UCSD-AML1 (cell line): Measurements from ENCODE around the gene NAXD.
"Not testable (repeated sequence)": the region's sequence is repeated elsewhere in the genome, so short reads cannot be mapped to it uniquely, and the experiment has no call there.

Experiments
- DNase-seq: peaks from one replicate; lab custom pipeline; 2025; ENCODE audit not compliant: unreplicated experiment; lab: John Stamatoyannopoulos, UW

The NAXD gene

DNA sequence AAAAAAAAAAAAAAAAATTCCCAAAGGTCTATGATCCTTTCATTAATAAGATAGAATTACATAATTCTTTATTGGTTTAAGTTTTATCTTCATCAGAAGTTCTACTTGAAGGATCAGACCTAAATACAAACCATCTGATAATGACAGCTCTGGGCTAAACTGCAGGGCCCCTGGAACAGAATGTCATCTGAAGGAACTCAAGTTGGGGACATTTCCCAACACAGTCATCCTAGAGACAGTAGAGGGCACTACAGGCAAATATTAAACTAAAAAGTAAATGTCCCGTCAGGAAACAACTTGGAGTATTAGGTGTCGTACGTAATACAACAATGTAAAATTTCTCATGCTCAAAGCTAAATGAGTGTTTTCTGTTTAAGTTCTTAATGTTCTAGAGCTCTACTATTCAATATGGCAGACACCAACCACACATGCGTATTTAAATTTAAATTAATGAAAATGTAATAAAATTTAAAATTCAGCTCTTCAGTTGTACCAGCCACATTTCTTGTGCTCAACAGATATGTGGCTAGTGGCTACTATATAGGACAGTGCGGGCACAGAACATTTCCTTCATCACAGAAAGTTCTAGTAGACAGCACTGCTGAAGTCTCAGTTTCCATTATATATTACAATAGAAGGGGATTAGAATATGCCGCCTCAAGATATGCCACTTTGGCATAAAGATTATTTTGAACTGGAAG lies 21.8 kb upstream of the NAXD start:
- DNase-seq = no peak

DNA sequence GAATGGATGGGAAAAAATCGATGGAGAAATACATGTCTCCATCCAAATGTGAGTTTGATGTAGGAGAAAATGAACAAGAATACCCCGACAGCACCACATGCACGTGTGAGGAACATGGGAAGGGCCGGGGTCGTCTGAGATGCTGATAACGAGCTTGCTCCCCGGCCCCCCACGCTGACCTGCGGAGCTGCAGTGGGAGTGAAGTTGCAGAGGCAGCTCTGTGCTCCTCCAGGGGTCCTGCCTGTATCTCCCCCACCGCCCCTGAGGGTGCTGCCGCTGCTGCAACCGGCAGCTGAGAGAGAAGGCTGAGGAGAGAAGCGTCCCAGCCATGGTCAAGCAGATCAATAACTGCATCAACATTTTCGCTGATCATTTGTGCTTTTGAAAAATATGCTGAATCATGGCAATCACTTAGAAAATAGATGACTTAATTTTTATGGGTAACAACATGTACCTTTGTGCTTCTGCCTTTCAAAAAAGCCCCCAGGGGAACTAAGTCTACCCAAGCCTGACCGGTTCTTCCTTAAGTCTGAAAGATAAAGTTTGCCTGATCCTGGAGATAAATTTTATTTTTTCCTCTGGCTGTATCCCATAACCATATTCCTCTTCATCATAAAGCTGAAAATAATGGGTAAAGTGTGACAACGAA lies 18.2 kb upstream of the NAXD start:
- DNase-seq = no peak

DNA sequence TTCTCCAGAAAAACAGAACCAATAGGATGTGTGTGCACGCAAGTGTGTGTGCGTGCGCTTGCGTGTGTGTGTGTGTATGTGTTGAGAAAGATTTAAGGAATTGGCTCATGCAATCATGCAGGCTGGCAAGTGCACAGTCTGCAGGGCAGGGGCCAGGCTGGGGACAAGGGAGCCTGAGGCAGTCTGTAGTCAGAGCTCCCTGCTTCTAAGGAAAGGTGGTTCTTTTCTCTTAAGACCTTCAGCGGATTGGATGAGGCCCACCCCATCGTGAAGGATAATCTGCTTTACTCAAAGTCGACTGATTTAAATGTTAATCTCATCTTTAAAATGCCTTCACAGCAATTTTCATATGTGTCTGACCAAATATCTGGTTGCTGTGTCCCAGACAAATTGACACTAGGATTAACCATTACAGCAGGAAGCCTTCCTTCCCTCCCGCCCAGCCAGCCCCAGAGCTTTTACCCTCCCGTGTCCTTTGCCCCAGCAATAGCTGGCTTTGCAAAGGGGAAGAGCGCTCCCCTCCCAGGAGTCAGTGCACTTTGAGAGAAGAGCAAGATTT lies 15.0 kb upstream of the NAXD start:
- no peak for DNase-seq

DNA sequence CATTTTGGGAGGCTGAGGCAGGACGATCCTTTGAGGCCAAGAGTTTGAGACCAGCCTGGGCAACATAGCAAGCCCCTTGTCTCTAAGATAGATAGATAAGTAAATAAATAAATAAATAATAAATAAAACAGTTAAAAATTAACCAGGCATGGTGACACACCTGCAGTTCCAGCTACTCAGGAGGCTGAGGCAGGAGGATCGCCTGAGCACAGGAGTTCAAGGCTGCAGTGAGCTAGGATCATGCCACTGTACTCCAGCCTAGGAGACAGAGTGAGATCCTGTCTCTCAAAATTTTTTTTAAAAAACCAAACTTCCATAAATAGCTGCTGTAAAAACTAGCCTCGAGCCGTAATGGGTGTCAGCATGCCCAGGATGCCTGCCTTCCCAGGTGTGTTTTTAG lies 14.4 kb upstream of the NAXD start:
- no peak for DNase-seq

DNA sequence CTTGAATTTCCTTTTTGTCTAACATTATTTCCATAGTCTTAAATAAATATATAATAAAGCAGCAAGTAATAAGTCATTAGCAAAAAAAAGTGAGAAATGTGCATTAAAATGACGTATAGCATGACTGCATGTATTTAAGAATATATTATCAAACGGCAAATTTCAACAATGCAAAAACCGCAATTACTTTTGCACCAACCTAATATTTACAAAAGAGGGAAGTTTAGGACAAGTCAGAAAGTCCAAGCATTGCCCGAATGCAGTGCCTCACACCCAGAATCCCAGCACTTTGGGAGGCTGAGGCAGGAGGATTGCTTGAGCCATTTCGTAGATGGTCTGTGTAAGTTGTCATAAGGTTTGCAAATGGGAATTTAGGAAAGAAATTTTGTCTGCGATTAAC lies 10.2 kb upstream of the NAXD start:
- DNase-seq = no peak

DNA sequence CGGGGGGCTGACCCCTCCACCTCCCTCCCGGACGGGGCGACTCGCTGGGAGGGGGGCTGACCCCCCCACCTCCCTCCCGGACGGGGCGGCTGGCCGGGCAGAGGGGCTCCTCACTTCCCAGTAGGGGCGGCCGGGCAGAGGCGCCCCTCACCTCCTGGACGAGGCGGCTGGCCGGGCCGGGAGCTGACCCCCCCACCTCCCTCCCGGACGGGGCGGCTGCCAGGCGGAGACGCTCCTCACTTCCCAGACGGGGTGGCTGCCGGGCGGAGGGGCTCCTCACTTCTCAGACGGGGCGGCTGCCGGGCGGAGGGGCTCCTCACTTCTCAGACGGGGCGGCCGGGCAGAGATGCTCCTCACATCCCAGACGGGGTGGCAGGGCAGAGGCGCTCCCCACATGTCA lies 9.1 kb upstream of the NAXD start:
- DNase-seq = not testable (repeated sequence)

DNA sequence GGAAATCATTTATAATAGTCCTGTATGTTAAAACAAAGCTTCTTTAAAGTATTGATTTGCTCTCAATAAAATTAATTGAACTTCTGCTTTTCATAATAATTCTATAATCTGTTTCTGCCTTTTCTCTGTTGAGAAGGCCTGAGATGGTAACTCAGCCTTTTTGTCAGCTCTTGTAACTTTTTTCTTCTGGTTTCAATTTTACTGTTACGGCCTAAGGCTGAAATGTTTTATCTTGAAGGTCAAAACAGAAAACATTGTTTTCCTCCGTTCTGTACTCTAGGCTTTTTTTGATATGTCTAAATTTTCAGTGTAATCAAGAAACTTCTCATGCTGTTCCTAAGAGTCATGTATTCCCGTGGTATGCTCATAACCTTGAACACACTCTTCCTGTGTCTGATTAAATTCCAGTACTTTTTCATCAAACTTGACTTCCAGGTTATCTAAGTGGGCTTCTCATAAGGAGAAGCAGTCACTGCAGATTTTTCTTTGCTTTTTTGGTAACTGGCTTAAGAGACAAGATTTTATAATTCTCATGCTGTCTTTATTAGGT lies 7.6 kb upstream of the NAXD start:
- no peak for DNase-seq

DNA sequence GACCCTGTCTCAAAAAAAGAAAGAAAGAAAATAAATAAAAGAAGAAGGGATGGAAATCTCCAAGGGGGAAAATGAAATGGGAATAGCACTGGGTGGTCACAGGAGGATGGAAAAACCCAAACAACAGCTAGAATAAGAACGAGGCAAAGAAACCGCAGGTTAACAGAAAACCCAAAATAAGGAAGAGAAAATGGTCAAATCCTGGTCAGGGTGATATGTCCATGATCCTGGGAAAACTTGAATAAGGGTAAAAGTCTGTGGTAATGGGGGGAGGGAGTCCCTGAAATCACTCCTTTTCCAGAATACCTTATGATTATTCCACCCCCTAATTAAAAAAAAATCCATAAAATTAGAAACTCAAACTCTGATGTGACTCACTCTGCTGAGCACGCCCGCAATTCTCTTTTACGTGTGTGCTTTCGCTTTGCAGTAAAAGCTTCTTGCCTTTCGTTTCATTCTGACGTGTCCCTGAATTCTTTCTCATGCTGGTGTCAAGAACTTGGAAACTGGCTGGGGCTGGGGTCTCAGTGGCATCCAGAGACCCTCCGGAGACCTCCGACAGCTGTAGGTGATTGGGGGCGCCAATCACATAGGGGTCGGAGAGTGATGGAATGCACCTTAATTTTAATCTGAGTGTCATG lies 4.3 kb upstream of the NAXD start:
- no peak for DNase-seq

DNA sequence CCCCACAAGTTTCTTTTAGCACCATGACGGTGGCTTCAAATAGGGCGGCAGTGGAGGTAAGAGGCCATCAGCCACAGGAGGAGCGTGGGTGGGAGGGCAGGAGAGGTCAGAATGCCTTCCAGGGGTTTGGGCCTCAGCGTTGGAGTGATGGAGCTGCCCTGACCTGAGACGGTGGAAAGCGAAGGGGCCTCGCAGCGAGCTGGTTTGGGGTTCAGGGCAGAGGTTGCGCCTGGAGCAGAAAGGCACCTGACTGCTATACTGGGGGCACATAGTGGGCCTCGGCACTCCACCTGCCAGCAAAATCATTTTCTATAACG lies 382 bp upstream of the NAXD start:
- no peak for DNase-seq

DNA sequence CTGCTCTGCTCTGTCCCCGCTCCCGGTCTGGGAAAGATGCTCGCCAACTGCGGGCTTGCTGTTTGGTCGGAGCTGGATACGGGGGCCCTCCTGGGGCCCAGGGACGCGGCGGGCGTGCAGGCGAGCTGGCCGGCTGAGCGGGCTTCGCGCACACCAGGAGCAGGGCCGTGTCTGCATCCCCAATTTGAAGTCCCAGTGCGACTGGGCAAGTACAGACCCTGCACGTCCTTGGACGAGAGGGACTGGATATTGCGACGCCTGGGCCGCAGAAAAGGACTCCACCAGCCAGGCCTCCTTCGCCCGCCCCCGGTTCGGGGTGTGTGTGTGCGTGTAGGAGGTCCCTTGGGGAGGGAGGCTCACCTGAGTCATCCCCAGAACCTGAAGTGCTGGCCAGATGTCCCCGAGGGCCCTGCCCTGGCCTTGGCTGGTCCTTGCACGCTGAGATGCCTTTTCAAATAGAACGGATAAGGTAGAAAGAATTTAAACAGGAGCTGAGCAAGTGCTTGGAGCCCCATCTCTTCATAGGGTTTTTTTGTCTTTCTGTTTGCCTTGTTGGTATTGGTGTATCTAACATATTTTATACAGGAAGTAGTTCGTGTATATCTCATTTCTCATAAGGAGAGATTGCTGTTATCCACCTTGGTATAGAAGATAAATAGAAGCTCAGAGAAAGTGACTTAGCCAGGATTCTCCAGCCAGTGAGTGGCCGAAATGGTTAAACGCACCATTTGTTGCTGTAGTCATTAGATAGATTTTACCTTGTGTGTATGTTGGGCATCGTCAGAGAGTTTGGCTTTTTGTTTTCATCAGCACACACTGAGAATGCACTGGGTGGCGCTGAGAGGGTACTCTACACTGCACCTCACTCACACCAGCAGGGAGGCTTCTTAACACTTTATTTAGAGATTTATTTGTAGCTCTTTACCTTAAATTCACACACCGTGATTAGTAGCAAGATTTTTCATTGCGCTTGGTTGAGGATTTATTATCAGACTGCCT lies 1.1 kb downstream of the NAXD start:
- peak; percentile 47 for DNase-seq

DNA sequence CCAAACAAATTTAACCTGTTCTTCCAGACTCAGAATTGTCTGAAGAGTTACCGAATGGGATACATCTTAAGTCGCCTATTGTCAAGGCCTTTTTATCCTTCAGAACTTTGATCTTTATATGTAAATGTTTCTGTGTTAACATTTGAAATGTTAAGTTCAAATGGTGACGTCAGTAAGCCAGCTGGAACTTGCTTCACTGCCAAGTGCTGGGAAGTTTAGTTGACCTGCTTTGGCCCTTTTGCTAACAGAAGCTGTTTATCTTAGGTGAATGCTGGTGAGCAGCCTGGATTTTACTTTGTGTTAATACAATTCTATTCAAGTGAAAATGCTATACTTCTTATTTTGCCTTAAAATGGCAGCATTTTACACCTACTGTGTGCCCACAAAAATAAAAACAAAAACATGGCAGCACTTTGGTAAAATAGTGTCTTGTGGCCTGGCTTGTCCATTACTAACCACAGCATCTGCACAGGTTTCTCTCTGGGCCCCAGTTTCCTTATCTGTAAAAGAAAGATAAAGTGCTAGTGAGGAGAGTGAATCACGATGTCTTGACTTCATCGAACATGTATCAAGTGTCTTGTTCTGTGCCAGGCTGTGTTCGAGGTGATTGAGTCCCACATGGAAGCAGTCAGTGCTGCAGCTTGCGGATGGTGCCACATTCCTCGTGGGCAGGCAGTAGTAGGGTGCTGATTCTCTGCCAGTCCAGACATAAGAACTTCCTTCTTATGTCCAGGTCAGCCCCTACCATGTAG lies 2.2 kb downstream of the NAXD start:
- no peak for DNase-seq

DNA sequence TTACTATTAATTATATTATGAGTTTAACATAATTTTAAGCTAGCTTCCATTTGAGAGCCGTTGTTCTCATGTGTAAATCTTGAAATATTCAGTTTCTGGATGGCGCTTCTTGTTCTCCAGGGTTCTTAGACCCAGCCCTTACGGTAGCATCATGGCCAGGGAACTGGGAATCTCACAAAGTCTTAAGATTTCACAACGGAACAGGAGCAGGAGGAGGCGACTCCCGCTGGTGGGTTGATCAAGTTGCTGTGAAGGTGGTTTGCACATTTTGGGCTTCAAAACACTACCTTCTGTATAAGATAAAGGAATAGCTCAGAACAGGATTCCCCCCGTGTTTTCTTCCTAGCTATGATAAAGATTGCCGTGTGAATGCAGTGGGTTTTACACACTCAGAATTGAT lies 2.8 kb downstream of the NAXD start:
- DNase-seq = no peak

DNA sequence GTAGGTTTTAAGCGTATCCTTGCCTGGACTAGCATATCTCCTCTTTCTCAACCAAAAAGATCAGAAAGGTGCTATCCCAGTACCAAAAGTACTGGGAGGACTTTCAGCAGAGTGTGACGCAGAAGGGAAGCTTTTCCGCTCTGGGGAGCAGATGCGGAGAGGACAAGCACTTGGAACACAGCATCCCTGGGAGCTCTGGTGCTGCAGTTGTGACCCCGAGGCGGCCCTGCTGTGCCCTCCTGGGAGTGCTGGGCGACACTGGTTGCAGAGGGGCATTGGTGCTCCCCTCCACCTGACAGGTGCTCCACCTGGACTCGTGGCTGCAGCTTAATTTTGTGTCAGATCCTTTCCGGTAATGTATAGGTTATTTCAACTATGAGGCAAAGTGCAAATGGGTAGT lies 3.4 kb downstream of the NAXD start:
- DNase-seq = no peak

DNA sequence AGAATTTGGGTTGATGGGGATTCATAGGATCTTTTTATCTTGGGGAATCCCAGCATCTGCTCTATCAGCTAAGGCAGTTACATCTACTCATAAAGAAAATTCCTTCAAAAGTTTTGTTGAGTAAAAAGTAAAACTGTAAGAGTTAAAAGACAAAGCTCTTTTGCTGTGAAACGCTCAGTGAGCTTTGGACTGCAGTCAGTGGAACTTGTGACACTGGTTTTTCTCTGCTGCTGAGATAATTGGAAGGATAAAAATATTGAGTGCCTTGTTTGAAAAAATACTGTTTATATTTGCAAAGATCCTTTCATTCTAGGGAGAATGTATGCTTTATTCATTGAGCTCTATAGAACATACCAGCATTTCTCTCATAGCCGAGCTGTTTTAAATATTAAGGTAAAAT lies 5.3 kb downstream of the NAXD start:
- no peak for DNase-seq

DNA sequence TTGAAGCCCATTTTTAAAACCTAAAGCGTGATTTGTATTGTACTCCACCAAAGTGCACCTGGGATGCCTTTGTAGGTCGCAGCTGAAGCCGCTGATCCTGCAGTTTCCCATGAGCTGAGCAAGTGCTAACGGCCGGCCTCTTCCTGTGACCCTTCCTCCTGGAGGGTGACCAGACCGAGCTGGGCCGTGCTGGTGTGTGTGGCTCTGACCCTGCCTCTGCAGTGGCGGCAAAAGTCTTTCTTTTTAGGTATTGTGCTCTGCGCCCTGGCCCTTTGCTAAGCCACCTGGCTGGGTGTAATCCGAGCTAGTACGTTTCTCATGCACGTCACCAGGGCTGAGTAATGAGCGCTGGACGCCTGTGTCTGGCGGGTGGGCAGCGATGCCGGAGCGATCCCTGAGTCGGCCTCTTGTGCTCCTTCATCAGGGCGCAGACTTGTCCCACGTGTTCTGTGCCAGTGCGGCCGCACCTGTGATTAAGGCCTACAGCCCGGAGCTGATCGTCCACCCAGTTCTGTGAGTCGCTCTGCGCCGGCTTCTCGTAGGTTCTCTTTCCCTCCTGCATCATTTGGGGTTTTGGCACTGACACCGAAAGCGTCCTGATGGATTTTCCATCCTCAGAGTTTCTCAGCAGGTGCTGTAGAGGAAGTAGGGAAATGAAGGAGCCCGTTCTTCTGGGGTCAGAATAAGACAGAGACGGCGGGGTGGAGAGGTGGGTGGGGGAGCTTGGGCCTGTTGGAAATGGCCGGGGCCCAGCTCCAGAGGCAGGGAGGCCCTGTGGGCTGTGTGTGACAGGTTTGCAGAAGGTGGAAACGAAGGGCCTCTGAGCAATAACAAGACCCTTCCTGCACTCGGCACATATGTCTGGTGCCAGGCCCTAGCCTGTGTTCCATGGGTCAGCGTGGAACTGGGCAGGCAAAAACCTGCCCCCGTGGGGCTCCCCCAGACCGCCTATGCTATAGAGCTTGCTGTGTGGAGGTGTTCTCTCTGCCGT lies 9.7 kb downstream of the NAXD start:
- no peak for DNase-seq

DNA sequence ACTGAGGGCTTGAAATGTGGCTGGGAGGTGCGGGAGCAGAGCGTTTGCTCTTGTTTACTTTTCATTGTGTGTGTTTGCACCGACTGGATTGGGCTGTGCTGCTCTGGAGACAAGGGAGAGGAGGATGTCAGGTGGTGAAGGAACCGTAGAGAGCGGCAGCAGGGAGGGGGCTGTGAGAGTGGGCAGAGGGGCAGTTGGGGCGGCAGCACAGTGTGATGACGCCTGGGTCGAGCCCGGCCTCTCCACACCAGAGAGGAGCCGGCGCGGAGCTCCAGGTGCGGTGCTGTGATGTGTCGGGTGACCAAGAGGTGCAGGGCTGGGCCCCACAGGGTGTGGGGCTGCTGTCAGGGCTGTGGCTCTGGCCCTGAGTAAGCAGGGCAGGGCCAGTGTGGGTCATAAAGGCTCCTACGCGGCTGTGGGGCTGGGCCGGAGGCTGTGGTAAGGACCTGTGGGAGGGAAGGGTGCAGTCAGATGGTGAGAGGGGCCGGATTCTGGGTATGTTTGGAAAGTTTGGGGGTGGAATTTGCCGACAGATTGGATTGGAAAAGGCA lies 10.5 kb downstream of the NAXD start:
- DNase-seq = no peak

DNA sequence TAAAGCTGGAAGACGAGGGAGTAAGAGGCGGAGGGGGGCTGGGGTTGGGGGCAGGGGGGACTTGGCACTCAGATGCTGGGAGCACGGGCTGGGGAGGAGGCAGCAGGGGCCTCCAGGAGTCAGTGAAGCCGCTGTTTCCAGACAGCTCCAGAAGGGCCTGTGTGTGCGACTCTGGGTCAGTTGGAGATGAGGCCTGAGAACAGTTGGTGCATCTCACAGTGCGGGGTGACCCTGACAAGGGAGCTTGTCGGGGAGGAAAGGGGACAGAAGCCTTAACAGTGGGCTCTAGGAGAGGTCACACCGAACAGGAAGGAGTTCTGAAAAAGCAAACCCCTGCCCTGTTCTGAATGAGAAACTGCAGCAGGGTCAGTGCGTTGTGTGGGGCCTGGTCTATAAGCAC lies 11.2 kb downstream of the NAXD start:
- DNase-seq = no peak

DNA sequence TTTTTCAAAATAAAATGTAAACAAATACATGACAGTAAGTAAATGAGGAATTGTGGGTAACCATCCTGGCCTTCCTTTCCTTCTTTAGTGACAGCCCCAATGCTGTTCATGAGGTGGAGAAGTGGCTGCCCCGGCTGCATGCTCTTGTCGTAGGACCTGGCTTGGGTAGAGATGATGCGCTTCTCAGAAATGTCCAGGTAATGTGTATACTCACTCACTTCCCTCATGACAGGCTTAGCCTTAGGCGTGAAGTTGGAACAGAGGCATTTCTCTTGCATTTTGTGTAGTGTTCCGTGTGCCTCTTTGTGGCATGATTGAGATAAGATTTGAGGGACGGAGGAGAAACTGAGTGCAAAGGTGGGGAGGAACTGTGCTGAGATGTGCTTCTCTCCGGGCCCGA lies 12.0 kb downstream of the NAXD start:
- no peak for DNase-seq
